ENCODE measurements around the gene PSD2.

Gene PSD2

DNA sequence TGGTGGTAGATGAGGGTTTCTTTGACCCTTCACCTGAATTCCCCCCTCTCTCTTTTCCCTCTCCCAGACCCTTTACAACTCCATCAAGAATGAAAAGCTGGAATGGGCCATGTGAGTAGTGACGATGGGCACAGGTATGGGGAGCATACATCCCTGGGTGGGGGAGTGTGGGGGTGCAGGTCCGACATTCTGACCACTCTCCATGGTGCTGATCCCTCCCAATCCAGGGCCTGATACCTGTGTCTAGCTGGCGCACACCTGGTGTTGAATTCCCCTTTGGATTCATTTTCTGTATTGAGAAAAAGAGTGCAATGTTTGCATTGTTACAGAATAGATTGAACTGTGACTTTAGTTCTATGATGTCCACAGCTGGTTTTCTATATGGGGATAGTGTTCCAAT lies 40.0 kb downstream of the PSD2 start:
- no peak for DNase-seq (ENCODE audit: low spot score)

DNA sequence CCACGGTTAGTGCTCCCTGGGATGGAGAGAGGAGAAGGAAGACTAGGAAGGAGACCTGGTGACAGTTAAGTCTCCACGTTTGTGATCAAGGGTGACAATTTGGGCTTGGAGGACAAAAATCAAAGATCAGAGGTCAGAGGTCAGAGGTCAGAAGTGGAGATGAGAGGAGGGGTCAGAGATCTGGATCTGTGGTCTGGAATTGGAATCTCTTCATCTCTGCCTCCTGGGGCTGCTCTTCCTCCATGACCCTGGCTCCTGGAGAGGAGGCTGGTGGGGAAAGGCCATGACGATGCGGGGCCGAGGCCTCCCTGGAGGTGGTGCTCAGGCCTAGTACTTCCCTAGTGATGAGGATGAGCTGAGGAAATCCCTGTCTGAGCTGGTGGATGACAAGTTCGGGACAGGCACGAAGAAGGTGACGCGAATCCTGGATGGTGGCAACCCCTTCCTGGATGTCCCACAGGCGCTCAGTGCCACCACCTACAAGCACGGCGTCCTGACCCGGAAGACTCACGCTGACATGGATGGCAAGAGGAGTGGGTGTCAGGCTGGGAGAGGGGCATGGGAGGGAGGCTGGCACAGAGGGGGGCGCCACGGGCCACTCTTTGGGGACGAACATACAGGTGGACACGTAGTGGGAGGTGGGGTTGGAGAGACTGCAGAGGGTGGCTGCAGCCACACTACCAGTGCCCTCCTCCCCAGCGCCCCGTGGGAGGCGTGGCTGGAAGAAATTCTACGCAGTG lies 41.0 kb downstream of the PSD2 start:
- DNase-seq (ENCODE audit: low spot score): no peak

DNA sequence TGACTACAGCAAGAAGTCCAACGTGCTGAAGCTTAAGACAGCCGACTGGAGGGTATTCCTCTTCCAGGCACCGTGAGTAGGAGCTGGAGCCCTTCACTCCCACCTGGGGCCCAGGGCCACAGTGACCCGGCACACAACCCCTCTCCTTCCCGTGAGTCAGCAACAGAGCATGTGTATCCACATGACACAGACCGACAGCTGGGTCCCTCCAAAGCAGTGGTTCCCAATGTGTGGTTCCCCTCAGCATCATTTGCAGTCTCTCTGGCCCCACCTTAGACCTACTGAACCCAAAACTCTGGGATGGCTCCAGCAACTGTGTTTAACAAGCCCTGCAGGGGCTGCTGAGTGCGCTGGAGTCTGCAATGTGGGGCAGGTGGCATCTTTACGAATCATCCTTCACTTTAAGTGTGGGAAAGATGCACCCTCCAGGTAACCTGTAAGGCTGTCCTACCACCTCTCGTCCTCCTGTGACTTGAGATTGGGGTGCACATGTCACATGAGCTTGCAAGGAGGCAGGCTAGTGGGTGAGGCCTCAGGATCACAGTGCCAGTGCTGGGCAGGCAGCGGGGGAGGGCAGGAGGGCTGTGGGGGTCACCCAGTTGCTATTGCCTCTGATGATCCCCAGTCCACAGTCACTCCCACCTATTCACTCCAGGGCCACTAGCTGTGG lies 42.2 kb downstream of the PSD2 start:
- no peak for DNase-seq (ENCODE audit: low spot score)

DNA sequence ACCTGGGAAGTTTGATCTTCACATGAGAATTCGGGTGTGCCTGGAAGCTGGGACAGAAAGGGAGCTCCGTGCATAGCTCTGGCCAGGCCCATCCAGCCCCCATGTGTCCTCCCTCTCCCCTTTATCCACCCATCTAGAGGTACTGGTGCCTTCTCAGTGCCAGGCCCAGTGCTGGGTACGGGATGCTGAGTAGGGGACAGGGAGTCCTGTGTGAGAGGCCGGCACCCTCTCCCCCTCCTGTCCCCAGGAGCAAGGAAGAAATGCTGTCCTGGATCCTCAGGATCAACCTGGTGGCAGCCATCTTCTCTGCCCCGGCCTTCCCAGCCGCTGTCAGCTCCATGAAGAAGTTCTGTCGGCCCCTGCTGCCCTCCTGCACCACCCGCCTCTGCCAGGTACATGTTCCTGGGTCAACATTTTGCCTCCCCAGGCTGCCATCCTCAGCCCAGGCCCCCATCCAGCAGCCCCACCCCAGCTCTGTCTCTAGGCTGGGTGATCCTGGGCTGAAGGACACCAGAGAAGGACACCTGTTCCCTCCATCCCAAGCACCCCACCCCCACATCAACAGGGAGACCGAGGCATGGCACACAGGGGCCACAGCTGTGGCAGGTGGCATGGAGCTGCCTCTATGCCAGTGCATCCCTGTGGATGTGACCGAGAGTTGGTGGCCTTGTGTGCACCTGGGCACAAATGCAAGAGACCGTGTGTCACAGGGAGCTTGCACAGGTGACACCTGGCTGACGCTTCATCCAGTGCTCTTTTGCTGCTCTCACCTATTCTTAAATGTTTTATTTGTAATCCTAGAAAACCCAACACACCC lies 43.0 kb downstream of the PSD2 start:
- DNase-seq (ENCODE audit: low spot score): no peak

DNA sequence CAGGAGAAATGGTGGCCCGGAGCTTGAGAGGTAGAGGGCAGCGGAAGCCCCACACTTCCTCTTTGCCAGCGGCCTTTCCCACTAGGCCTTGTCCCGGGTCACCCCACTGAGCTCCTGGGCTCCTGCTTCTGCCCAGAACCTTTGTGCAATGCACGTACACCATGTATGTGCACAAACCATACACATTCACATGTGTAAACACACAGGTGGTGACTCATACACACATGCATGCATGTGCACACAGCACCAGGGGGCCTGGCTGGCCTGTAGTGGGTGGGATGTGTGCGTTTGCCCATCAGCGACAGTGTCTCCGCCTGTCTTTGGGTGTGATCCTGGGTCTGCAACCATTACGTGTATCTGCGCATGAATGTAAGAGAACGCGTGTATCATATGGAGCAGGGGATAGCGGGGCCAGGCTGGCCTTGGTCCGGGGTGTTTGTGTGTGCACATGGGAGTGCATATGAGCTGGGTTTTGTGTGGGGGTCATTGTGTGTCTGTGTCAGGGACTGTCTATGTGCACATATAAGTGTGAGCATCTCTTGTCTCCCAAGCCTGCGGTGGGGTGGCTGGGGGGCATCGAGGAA lies 43.7 kb downstream of the PSD2 start:
- DNase-seq (ENCODE audit: low spot score): no peak

DNA sequence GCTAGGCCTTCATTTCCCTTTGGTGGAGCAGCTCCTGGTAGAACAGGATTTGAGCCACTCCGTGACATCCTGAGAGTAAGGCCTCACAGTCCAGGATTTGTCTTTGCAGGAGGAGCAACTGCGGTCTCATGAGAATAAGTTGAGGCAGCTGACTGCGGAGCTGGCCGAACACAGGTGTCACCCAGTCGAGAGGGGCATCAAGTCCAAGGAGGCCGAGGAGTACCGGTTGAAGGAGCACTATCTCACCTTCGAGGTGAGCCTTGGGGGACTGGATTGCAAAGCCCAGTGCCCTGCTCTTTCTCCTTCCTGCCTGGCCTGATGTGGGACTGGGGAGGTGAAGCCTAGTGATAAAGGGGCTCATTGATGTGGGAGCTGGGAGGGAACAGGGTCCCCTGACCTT lies 44.3 kb downstream of the PSD2 start:
- DNase-seq (ENCODE audit: low spot score): no peak

DNA sequence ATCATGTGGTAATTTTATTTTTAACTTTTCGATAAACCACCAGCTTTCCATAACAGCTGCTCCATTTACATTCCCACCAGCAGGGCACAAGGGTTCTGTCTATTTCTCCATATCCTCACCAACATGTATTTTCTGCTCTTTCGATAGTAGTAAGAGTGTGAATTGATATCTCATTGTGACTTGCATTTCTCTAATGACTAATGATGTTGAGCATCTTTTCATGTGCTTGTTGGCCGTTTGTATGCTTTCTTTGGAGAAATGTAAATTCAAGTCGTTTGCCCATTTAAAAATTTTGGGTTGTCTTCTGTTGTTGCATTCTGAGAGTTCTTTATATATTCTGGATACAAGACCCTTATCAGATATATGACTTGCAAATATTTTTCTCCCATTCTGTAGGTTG lies 45.9 kb downstream of the PSD2 start:
- DNase-seq (ENCODE audit: low spot score): no peak

DNA sequence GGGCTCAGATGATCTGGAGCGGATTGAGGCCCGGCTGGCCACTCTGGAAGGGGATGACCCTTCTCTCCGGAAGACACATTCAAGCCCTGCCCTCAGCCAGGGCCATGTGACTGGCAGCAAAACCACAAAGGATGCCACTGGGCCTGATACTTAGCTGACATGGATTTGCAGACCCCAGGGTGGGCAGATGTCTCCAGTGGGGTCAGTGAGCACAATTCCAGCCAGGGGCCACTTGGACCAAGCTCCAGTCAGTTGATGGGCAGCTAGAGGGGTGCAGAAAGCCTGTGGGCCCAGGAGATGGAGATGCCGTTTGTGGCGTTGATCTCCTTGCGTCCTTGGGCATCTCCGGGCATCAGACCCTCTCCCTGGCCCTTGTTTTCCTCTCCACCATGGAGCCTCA lies 46.7 kb downstream of the PSD2 start:
- DNase-seq (ENCODE audit: low spot score): no peak

DNA sequence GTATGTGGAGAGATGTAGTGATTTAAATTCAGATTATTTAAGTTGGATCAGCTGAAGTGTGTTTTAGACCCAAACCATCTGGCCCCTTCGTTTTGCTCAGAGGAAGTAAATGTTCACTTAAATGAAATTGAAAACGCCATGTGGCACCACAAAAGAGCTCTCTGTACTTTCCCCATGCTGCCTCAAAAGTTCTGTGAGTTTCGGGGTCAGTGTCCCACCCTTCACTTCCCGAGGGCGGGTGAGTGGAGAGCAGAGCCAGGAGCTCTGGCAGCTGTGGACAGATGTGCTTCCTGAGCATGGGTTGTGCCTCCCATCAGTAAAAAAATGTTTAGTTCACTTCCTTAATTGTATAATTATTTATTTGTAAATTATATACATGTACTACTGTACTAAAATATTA lies 48.4 kb downstream of the PSD2 start:
- DNase-seq (ENCODE audit: low spot score): no peak

DNA sequence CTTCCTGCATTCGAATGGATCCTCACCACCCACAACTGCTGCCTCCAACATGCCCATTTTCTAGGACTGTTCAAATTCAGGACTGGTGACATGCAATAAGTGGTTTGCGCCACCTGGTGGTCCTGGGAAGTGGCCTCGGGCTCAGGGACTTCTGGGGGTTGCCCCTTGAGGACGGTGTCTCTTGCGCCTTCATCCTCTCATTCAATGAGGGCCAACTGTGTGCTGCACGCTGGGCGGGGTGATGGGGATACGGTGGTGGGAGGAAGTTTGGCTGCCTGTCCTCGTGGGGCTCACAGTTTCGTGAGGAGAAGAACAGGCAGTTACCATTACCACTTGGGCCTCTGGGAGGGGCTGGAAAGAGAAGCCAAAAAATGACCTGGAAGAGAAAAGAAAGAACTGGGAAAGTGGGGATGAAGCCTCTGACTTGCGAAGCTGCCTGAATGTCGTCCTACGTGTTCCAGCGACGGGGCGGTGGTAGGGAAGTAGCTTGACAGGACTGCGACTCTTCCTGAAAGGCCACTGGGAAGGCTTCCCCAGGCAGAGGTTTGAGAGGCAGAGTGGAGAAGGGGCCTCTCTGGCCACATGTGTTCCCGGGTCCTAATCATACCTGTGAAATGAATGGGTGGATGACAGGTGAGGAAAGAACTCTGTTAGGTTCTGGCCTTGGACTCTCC lies 49.0 kb downstream of the PSD2 start:
- peak; percentile 73 for DNase-seq (ENCODE audit: low spot score)

DNA sequence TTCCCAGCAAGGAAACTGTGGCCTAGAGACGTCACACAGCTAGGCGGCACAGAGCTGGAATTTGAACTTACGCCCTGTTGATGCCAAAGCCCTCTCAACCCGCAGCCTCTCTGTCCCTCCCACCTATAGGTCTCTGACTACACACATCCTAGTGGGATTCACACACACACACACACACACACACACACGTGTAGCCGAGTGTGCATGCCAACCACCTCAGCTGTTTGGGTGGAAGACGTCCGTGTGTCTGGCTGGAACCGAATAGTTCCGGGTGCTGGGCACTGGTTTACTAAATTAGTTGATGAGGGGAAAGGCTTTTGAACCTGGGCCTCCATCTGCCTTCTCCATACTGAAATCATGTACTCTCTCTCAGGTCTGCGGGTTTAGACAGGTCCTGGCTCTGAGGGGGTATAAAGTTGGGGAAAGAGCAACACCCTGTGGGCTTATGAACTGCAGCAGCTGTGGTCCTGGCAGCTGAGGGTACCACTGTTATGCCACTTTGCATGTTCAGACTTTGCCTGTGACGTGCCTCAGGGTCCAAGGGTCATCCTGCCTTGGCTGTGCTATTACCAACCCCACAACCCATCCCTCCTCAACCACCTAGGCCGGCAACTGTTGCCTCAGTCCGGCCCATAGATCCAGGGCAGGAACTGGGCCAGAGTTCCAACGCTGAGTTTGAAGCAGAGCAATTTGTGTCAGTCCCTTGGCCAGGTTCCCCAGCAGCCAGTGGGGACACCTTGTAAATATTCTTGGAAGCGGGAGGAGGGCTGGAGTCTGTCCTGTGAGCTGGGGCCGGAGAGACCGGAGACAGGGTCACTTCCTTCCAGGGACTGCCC lies 50.5 kb downstream of the PSD2 start:
- no peak for DNase-seq (ENCODE audit: low spot score)

DNA sequence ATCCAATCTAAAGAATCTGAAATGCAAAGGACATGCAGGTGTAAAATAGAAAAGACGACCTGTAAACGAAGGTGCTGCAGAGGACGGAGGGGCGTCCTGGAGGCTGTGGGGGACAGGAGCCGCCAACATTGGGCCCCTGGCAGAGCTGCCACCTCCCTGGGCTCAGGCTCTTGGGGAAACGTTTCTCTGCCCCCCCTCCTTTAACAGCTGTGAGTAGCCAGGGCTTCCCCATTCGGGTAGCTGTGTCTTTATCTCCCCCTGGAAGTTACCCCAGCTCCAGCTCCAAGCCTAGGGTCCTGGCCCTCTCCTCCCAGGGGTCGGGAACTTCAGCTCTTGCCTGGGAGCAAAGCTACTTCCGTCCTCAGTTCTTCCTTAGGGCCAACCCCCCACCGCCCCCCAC lies 51.5 kb downstream of the PSD2 start:
- no peak for DNase-seq (ENCODE audit: low spot score)

DNA sequence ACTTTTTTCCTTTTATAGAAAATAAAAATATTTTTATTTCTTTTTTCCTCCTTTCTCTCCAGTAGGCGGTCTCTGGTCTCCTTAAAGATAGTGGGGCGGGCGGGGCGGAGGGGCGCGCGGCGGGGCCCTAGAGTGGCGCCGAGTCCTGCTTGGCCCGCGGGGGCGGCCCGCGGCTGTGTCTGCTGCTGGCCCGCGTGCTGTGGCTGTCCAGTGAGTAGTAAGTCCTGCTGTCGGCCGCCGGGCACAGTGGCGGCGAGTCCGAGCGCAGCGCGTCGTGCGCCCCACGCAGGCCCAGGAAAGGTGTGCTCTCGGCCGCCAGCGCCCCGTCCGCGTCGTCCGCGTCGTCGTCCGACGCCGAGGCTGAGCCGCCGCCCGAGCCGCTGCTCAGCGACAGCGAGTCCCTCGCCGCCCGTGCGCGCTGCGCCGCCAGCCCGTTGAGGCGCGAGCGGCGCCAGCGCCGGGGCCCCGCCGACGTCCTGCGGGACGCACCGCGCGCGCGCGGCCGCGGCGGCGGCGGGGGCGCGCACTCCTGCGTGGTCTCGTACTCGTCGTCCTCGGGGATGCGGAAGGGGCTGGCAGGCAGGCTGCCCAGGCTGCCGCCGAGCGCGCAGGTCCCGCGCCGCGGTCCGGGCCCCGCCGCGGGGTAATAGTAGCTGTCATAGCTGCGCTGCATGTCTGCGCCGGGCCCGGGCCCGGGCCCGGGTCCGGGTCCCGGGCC lies 52.3 kb downstream of the PSD2 start:
- DNase-seq (ENCODE audit: low spot score): peak; percentile 13

DNA sequence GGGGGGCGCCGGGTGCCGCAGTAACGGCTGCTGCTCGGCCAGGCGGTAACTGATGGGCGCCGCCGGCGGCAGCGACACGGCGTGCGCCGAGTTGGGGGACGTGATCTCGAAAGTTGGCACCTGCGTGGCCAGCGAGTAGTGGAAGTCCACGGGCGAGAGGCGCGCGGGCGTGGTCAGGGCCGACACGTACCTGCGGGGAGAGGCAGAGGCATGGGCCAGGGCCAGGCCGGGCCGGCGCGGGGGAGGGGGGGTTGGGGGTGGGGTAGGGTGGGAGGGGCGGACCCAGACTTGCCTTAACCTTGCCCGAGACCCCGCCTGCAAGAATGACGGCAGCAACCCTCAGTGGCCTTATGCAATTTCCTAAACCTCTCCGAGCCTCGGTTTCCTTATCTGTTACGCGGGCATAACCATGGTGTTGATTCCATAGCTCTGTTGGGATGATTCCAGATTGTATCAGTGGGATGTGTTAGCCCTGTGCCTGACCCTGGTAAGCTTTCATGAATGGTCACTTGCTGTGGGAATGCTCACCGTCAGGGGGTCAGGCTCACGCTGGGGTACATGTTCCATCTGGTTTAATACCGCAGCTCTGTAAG lies 53.0 kb downstream of the PSD2 start:
- DNase-seq (ENCODE audit: low spot score): no peak

DNA sequence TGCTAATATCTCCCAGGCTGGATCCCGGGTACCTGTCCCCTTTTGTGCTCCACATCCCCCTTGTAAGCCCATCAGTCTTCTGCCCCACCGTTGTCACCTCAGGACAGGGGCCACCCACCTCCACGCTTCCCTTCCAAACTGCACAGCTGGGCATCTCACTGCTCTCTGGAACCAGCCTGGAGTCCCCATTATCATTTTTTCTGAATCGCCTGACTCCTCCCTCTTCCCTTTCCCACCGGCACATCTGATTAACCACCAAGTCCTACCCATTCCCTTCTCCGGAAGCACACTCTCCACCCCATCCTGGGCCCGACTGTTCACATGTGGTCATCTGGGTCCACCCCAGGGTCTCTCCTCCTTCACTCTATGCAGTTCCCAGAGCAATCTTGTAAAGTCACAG lies 53.9 kb downstream of the PSD2 start:
- no peak for DNase-seq (ENCODE audit: low spot score)

DNA sequence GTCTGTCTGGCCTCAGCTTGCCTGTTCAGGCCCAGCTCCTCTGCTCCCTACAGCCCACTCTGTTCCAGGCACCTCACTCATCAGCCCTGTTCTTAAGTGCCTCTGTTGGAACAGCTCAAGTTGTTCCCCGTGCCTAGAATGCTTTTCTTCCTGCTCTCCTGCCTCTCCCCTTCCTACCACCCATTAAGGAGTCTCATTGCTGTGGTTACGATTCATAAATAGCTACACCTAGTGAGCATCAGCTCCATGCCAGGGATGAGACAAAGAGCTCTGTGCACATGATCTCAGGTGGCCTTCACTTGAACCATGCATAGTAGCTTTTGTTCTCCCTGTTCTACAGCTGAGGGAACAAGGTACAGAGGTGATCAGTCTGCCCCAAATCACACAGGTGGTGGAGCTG lies 54.3 kb downstream of the PSD2 start:
- no peak for DNase-seq (ENCODE audit: low spot score)

DNA sequence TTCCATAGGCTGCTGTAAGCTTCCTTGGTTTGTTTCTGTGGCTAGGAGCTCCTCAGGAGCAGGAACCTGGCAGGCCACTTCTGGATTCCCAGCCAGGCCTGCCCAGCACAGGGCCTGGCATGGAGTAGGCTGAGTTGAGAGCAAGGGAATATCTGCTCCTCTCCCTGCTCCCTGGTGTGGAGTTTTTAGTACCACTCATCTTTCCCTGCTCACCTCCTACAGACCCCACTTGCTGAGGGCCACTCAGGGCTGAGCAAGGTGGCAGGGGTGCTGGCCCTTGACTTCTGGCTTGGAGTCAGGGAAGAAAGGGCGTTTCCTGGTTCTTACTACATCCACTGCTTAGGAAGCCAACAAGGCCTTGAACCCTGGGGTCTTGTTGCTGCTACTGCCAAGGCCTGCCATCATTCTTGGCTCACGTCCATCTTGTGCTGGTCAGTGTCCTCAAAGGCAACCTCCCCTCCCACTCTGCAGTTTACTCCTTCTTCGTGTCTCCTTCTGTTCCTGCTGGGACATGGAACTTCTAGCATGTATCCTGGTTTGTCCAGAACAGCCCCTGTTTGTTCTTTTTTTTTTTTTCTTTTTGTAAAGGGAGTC lies 54.9 kb downstream of the PSD2 start:
- no peak for DNase-seq (ENCODE audit: low spot score)

DNA sequence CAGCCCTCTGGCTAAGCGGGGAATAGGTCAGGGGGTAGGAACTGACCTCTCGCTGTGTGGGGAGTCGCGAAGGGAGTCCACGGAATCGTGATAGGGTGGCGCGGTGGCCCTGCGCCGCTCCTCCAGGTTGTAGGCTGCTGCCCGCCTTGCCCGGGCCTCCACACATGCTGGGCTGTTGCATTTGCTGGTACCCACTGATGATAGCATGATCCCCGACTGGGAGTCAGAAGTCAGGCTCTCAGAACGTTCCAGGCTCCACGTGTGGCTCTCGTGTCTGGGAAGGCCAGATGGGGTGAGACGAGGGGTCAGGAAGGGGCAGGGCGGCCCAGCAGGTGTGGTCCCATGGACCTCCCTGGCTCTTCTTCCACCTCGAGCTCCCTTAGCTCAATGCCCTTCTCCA lies 56.0 kb downstream of the PSD2 start:
- DNase-seq (ENCODE audit: low spot score): no peak

DNA sequence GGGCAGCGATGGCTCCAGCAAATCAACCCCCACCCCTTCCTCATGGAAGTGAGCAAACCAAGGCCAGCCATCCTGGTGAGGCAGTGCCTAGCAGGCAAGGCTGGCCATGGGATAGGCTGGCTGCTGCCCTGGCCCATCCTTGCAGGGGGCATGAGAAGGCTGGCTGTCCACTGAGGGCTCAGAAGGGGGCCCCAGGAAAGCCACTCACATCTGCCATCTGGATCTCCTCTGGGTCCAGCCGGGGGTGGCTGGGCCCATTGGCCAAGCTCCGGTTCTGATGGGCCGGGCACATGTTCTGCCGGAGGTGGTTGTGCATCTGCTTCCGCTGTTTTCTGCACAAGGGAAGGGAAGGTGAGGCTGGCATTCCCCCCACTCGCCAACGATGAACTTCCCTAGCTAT lies 57.1 kb downstream of the PSD2 start:
- DNase-seq (ENCODE audit: low spot score): no peak

All from SK-N-DZ (cell line).